T follicular helper cell (primary cell): ENCODE measurements around the gene KLHL29.

Experiments used
- DNase-seq: peaks from one replicate; pipeline ENCODE4 v3.0.0-alpha.2; 2020; ENCODE audit warnings: low read depth

The KLHL29 gene

GRCh38 chr2:23422089-23423061 lies 37.4 kb downstream of the KLHL29 start:
- DNase-seq, result no peak

- DNase-seq, result no peak
These were observed 38.3 kb downstream of the KLHL29 start for GRCh38 chr2:23423062-23423872.

- no peak for DNase-seq
These were observed 39.1 kb downstream of the KLHL29 start for GRCh38 chr2:23423873-23424680.

- no peak for DNase-seq
These were observed 40.4 kb downstream of the KLHL29 start for GRCh38 chr2:23425338-23425871.

- DNase-seq, result no peak
These were observed 40.9 kb downstream of the KLHL29 start for GRCh38 chr2:23425885-23426262.

- no peak for DNase-seq
These were observed 41.4 kb downstream of the KLHL29 start for GRCh38 chr2:23426263-23426905.

GRCh38 chr2:23427350-23427749 lies 42.4 kb downstream of the KLHL29 start:
- DNase-seq, result no peak

GRCh38 chr2:23427976-23428375 lies 43.0 kb downstream of the KLHL29 start:
- no peak for DNase-seq

- DNase-seq, result no peak
These were observed 44.1 kb downstream of the KLHL29 start for GRCh38 chr2:23429036-23429435.

- no peak for DNase-seq
These were observed 45.3 kb downstream of the KLHL29 start for GRCh38 chr2:23430263-23430662.

GRCh38 chr2:23432531-23432930 lies 47.6 kb downstream of the KLHL29 start:
- DNase-seq, result no peak

GRCh38 chr2:23433282-23433681 lies 48.3 kb downstream of the KLHL29 start:
- no peak for DNase-seq

- no peak for DNase-seq
These were observed 49.7 kb downstream of the KLHL29 start for GRCh38 chr2:23434721-23435121.

- DNase-seq, result no peak
These were observed 50.5 kb downstream of the KLHL29 start for GRCh38 chr2:23435250-23436035.

GRCh38 chr2:23436346-23437098 lies 51.5 kb downstream of the KLHL29 start:
- DNase-seq, result no peak

- no peak for DNase-seq
These were observed 56.4 kb downstream of the KLHL29 start for GRCh38 chr2:23441414-23441813.

- DNase-seq, result no peak
These were observed 60.5 kb downstream of the KLHL29 start for GRCh38 chr2:23445450-23445868.

- DNase-seq, result no peak
These were observed 61.9 kb downstream of the KLHL29 start for GRCh38 chr2:23446916-23447315.

GRCh38 chr2:23447405-23447804 lies 62.4 kb downstream of the KLHL29 start:
- no peak for DNase-seq

- no peak for DNase-seq
These were observed 63.9 kb downstream of the KLHL29 start for GRCh38 chr2:23448906-23449305.
